ENCODE results near the gene FRMD6.
"Not testable (repeated sequence)": the region's sequence is repeated elsewhere in the genome, so short reads cannot be mapped to it uniquely, and the experiment has no call there.

DNA sequence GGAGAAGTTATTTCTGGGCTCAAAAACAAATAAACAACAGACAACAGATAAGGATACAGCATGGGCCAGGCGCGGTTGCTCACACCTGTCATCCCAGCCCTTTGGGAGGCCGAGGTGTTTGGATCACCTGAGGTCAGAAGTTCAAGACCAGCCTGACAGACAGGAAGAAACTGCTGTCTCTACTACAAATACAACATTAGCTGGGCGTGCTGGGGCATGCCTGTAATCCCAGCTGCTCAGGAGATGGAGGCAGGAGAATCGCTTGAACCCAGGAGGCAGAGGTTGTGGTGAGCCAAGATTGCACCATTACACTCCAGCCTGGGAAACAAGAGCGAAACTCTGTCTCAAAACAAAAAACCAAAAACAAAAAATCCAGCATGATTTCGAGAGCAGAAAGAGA is 117.6 kb downstream of the FRMD6 start:
- TF ChIP-seq CTCF (IDR thresholded peaks at IDR 0.05; ENCODE audit: insufficient read depth, low read length, poor library complexity, severe bottlenecking); EZH2phosphoT487 (conservative IDR thresholded peaks at IDR 0.05; ENCODE audit: low read length): not testable (repeated sequence)
